ENCODE results near the gene TRUB1. TPM values are rescaled to one million over a fixed set of nuclear protein-coding genes. Genes with fewer than 3 reads are reported as not detected.

TRUB1 gene
- total RNA-seq, 1 experiment from 2014 or later, result 11.5 TPM

DNA sequence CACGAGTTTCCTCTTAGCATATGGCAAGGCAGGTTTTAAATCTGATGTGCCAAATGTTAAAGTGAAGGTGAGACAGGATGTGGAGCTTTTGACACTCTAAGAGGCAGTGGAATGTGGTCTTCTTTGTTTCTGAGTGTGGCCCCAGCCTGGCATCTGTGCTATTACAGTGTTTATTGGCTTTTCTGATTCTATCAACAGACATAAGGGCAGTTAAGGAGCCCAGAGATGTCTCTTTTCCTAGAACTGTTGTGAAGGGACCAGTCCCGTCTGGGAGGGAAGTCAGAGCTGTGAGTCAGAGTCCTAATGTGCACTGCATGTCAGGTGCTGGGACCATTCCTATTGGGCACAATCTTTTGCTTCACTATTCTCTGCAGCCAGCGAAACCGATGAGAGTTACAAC is 32.5 kb downstream of the TRUB1 start:
- no peak for DNase-seq
- POLR2A ChIA-PET (ENCODE audit: unreplicated experiment), result no interaction called here
- Histone ChIP-seq H3F3A (ENCODE audit: insufficient read depth, low read depth) (no peaks in the 10 kb centered on the region), H4K20me1 (ENCODE audit: insufficient read depth) (no peaks in the 10 kb centered on the region), H2AFZ (no peak overlapping the region), H3K4me2 (no peak overlapping the region), H3K9me3 (ENCODE audit: insufficient read depth, low read depth) (no peaks in the 10 kb centered on the region), H3K79me2 (ENCODE audit: low read depth) (0 out of 2 replicates have a peak, but pooled peaks cover 5% of the 10 kb centered on the region), H3K27ac (no peak overlapping the region), H3K4me3 (no peak overlapping the region), H3K9me2 (ENCODE audit: insufficient read depth) (no peaks in the 10 kb centered on the region), H3K4me1 (replicated peaks; ENCODE audit: insufficient read depth) (no peaks in the 10 kb centered on the region), H3K27me3 (ENCODE audit: insufficient read depth, low read depth) (no peaks in the 10 kb centered on the region), H3K36me3 (ENCODE audit: low read depth) (no peaks in the 10 kb centered on the region; the same call in 1 of the 2 replicates)
- BruUV-seq (replicated peaks), result no TSS peak
- intact Hi-C loops (cut with micrococcal nuclease; ENCODE audit: unreplicated experiment), result no loop called here
- no peak for TF ChIP-seq EZH2 (IDR thresholded peaks at IDR 0.05; ENCODE audit: low read depth)
- TF ChIP-seq, protein P1, sequence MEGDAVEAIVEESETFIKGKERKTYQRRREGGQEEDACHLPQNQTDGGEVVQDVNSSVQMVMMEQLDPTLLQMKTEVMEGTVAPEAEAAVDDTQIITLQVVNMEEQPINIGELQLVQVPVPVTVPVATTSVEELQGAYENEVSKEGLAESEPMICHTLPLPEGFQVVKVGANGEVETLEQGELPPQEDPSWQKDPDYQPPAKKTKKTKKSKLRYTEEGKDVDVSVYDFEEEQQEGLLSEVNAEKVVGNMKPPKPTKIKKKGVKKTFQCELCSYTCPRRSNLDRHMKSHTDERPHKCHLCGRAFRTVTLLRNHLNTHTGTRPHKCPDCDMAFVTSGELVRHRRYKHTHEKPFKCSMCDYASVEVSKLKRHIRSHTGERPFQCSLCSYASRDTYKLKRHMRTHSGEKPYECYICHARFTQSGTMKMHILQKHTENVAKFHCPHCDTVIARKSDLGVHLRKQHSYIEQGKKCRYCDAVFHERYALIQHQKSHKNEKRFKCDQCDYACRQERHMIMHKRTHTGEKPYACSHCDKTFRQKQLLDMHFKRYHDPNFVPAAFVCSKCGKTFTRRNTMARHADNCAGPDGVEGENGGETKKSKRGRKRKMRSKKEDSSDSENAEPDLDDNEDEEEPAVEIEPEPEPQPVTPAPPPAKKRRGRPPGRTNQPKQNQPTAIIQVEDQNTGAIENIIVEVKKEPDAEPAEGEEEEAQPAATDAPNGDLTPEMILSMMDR (conservative IDR thresholded peaks at IDR 0.05), result no peak
- CTCF ChIA-PET, result no interaction called here

DNA sequence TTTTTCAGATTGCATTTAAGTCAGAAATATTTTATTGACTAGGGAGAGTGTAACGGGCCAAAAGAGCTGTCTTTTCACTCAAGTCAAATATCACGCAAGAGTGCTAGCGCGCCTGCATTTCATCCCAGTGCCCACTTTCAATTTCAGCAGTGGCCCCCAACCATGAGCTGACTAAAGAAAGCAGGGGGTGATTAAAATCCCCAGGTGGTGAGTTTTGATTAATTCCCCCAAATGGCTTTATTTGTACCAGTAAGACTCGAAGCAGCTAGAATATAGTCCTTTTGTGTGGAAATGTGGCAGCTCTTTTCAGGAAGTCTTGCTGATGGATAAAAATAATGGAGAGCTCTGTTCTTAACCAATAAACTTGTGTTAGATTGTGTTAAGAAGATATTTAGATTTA is 35.3 kb downstream of the TRUB1 start:
- ChIA-PET POLR2A (ENCODE audit: unreplicated experiment) (no interaction called here), CTCF (no interaction called here)
- Histone ChIP-seq H3K36me3 (ENCODE audit: low read depth) (no peaks in the 10 kb centered on the region; the same call in none of the 2 replicates), H3K79me2 (ENCODE audit: low read depth) (no peaks in the 10 kb centered on the region), H3K27ac (no peak overlapping the region), H3F3A (ENCODE audit: insufficient read depth, low read depth) (no peaks in the 10 kb centered on the region), H3K9me3 (ENCODE audit: insufficient read depth, low read depth) (no peaks in the 10 kb centered on the region), H3K4me3 (no peak overlapping the region), H4K20me1 (ENCODE audit: insufficient read depth) (no peaks in the 10 kb centered on the region), H2AFZ (no peak overlapping the region), H3K4me1 (replicated peaks; ENCODE audit: insufficient read depth) (no peaks in the 10 kb centered on the region), H3K27me3 (ENCODE audit: insufficient read depth, low read depth) (no peaks in the 10 kb centered on the region), H3K9me2 (ENCODE audit: insufficient read depth) (no peaks in the 10 kb centered on the region), H3K4me2 (no peak overlapping the region)
- TF ChIP-seq, protein P1 (conservative IDR thresholded peaks at IDR 0.05), result no peak
- TF ChIP-seq EZH2 (IDR thresholded peaks at IDR 0.05; ENCODE audit: low read depth), result no peak
- intact Hi-C loops (cut with micrococcal nuclease; ENCODE audit: unreplicated experiment), result no loop called here
- no TSS peak for BruUV-seq (replicated peaks)
- no peak for DNase-seq

DNA sequence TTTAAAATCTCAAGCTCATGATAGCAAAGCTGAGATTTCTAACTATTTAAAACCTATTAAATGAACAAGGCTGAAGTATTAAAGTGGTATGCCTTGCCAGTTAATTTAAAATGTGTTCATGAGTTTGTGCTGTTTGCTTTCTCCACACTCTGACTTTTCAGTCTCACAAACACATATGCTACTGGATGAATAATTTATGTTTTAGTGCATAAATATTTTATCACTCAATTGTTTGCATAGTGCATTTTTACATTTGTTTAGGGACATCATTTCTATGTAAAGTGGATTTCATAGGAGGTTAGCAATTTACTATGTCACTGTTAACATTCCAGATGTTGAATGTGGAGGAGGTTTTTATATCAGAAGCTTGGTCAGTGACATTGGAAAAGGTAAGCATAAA is 36.0 kb downstream of the TRUB1 start:
- Histone ChIP-seq H3K4me1 (replicated peaks; ENCODE audit: insufficient read depth) (no peaks in the 10 kb centered on the region), H3K9me2 (ENCODE audit: insufficient read depth) (no peaks in the 10 kb centered on the region), H3F3A (ENCODE audit: insufficient read depth, low read depth) (no peaks in the 10 kb centered on the region), H3K27me3 (ENCODE audit: insufficient read depth, low read depth) (no peaks in the 10 kb centered on the region), H3K4me3 (no peak overlapping the region), H3K79me2 (ENCODE audit: low read depth) (no peaks in the 10 kb centered on the region), H3K36me3 (ENCODE audit: low read depth) (no peaks in the 10 kb centered on the region; the same call in none of the 2 replicates), H3K4me2 (no peak overlapping the region), H3K9me3 (ENCODE audit: insufficient read depth, low read depth) (no peaks in the 10 kb centered on the region), H3K27ac (no peak overlapping the region), H2AFZ (no peak overlapping the region), H4K20me1 (ENCODE audit: insufficient read depth) (no peaks in the 10 kb centered on the region)
- TF ChIP-seq, protein P1 (conservative IDR thresholded peaks at IDR 0.05), result no peak
- TF ChIP-seq EZH2 (IDR thresholded peaks at IDR 0.05; ENCODE audit: low read depth), result no peak
- intact Hi-C loops (cut with micrococcal nuclease; ENCODE audit: unreplicated experiment), result no loop called here
- BruUV-seq (replicated peaks), result no TSS peak
- DNase-seq, result no peak
- ChIA-PET CTCF (no interaction called here), POLR2A (ENCODE audit: unreplicated experiment) (no interaction called here)

Data from PC-9 (cell line).